H9 (cell line): ENCODE measurements around the gene AKNA. TPM values are rescaled to one million over a fixed set of nuclear protein-coding genes. Genes with fewer than 3 reads are reported as not detected.

ENCODE experiments used
- DNase-seq: peaks from one replicate; pipeline ENCODE4 v3.0.0-alpha.2; 2017
- H2AFZ ChIP-seq: one replicate; pipeline ENCODE4 v1.6.1; 2013; ENCODE audit warnings: mild to moderate bottlenecking, low read length, control low read depth, moderate library complexity
- H2AK5ac ChIP-seq: 2 replicates; pipeline ENCODE4 v1.6.1; 2013; ENCODE audit warnings: low read length, control low read depth, mixed read lengths; ENCODE audit not compliant: insufficient read length
- H2BK120ac ChIP-seq: one replicate; pipeline ENCODE4 v1.6.1; 2013; ENCODE audit warnings: low read depth, mild to moderate bottlenecking, low read length, control low read depth, inconsistent platforms; ENCODE audit not compliant: poor library complexity, severe bottlenecking
- H2BK12ac ChIP-seq: 2 replicates; pipeline ENCODE4 v1.6.1; 2013; ENCODE audit warnings: low read length, control low read depth, mixed read lengths, low read depth; ENCODE audit not compliant: insufficient read length
- H2BK15ac ChIP-seq: 2 replicates; pipeline ENCODE4 v1.6.1; 2013; ENCODE audit warnings: low read depth, low read length, control low read depth
- H2BK20ac ChIP-seq: one replicate; pipeline ENCODE4 v1.6.1; 2013; ENCODE audit warnings: low read depth, mild to moderate bottlenecking, low read length, control low read depth, inconsistent platforms; ENCODE audit not compliant: poor library complexity, severe bottlenecking
- H2BK5ac ChIP-seq: 2 replicates; pipeline ENCODE4 v1.6.1; 2013; ENCODE audit warnings: low read length, control low read depth, mixed read lengths; ENCODE audit not compliant: insufficient read length
- H3K14ac ChIP-seq: 2 replicates; pipeline ENCODE4 v1.6.1; 2013; ENCODE audit warnings: low read length, control low read depth; ENCODE audit not compliant: insufficient read depth
- H3K18ac ChIP-seq: 2 replicates; pipeline ENCODE4 v1.6.1; 2013; ENCODE audit warnings: low read depth, mild to moderate bottlenecking, mixed read lengths, low read length, control low read depth; ENCODE audit not compliant: insufficient read length
- H3K23ac ChIP-seq: 2 replicates; pipeline ENCODE4 v1.6.1; 2013; ENCODE audit warnings: low read length, control low read depth, mixed read lengths, low read depth; ENCODE audit not compliant: insufficient read length
- H3K23me2 ChIP-seq: 2 replicates; pipeline ENCODE4 v1.6.1; 2013; ENCODE audit warnings: low read depth, mild to moderate bottlenecking, mixed read lengths, low read length, control low read depth; ENCODE audit not compliant: insufficient read length, poor library complexity, severe bottlenecking
- H3K27ac ChIP-seq: 2 replicates; pipeline ENCODE4 v1.5.1; 2013; ENCODE audit warnings: low read length, control low read depth, mixed read lengths, low read depth; ENCODE audit not compliant: insufficient read length
- H3K27me3 ChIP-seq: 2 replicates; pipeline ENCODE4 v1.6.1; 2013; ENCODE audit warnings: low read length, control low read depth, inconsistent platforms; ENCODE audit not compliant: insufficient read depth
- H3K4ac ChIP-seq: 2 replicates; pipeline ENCODE4 v1.6.1; 2013; ENCODE audit warnings: low read depth, mild to moderate bottlenecking, control low read depth, inconsistent platforms, low read length, moderate library complexity
- H3K4me1 ChIP-seq: 2 replicates; pipeline ENCODE4 v1.6.1; 2013; ENCODE audit warnings: low read length, control low read depth, inconsistent platforms; ENCODE audit not compliant: insufficient read depth
- H3K4me2 ChIP-seq: 2 replicates; pipeline ENCODE4 v1.6.1; 2013; ENCODE audit warnings: low read length, control low read depth, mixed read lengths; ENCODE audit not compliant: insufficient read length, insufficient read depth
- H3K56ac ChIP-seq: 2 replicates; pipeline ENCODE4 v1.6.1; 2013; ENCODE audit warnings: low read depth, mild to moderate bottlenecking, mixed read lengths, low read length, control low read depth; ENCODE audit not compliant: insufficient read length
- H3K79me1 ChIP-seq: 2 replicates; pipeline ENCODE4 v1.6.1; 2013; ENCODE audit warnings: low read depth, mild to moderate bottlenecking, moderate library complexity, low read length, control low read depth, inconsistent platforms; ENCODE audit not compliant: insufficient read depth, poor library complexity, severe bottlenecking
- H3K79me2 ChIP-seq: 2 replicates; pipeline ENCODE4 v1.6.1; 2013; ENCODE audit warnings: low read length, control low read depth, inconsistent platforms; ENCODE audit not compliant: insufficient read depth
- H3K9ac ChIP-seq: 2 replicates; pipeline ENCODE4 v1.6.1; 2013; ENCODE audit warnings: low read length, control low read depth, mixed read lengths; ENCODE audit not compliant: insufficient read length; ENCODE audit errors: extremely low read depth
- H3K9me3 ChIP-seq: one replicate; pipeline ENCODE4 v1.6.1; 2013; ENCODE audit warnings: low read depth, low read length, inconsistent platforms; ENCODE audit not compliant: control insufficient read depth
- H3T11ph ChIP-seq: one replicate; pipeline ENCODE4 v1.6.1; 2013; ENCODE audit warnings: mild to moderate bottlenecking, low read length, control low read depth, inconsistent platforms
- H4K20me1 ChIP-seq: one replicate; pipeline ENCODE4 v1.6.1; 2013; ENCODE audit not compliant: control insufficient read depth, insufficient read length, insufficient read depth
- H4K5ac ChIP-seq: 2 replicates; pipeline ENCODE4 v1.6.1; 2013; ENCODE audit warnings: low read depth, mild to moderate bottlenecking, mixed read lengths, low read length, control low read depth; ENCODE audit not compliant: insufficient read length
- H4K8ac ChIP-seq: replicated peaks from 2 replicates; pipeline ENCODE4 v1.6.1; 2013; ENCODE audit warnings: low read length, control low read depth, mixed read lengths, low read depth; ENCODE audit not compliant: insufficient read length
- H4K91ac ChIP-seq: 2 replicates; pipeline ENCODE4 v1.6.1; 2013; ENCODE audit warnings: low read depth, mild to moderate bottlenecking, moderate library complexity, mixed read lengths, low read length, control low read depth; ENCODE audit not compliant: insufficient read length
- H3K27ac Mint-ChIP-seq, 3 experiments: 2 replicates in 2 of 3; 3 replicates in 1 of 3; pipeline ENCODE4 v1.8.0; 2020 to 2021; ENCODE audit warnings: mixed read lengths in 3 of 3, mild to moderate bottlenecking in 1 of 3, moderate library complexity in 1 of 3
- H3K27me3 Mint-ChIP-seq: 2 replicates; pipeline ENCODE4 v1.8.0; 2021; ENCODE audit warnings: low read depth, mild to moderate bottlenecking, moderate library complexity, mixed read lengths
- H3K36me3 Mint-ChIP-seq, 3 experiments: 2 replicates in 2 of 3; 3 replicates in 1 of 3; pipeline ENCODE4 v1.8.0; 2020 to 2021; ENCODE audit warnings: low read depth in 3 of 3, mixed read lengths in 3 of 3; ENCODE audit not compliant: insufficient read depth in 1 of 3
- H3K4me1 Mint-ChIP-seq, 2 experiments: 2 replicates each; pipeline ENCODE4 v1.8.0; 2020; ENCODE audit warnings: mixed read lengths in 2 of 2
- H3K4me3 Mint-ChIP-seq, 2 experiments: 2 replicates in 1 of 2; 3 replicates in 1 of 2; pipeline ENCODE4 v1.8.0; 2020 to 2021; ENCODE audit warnings: mild to moderate bottlenecking in 2 of 2, mixed read lengths in 2 of 2, moderate library complexity in 1 of 2
- H3K9me3 Mint-ChIP-seq, 2 experiments: 2 replicates in 1 of 2; 3 replicates in 1 of 2; pipeline ENCODE4 v1.8.0; 2020; ENCODE audit warnings: mild to moderate bottlenecking in 2 of 2, mixed read lengths in 2 of 2, moderate library complexity in 1 of 2
- CTCF ChIP-seq: fragments of 200-600 bp; sonication (generic); conservative IDR thresholded peaks from 3 replicates; pipeline ENCODE4 v1.8.0; 2021; ENCODE audit warnings: antibody characterized with exemption, mild to moderate bottlenecking
- whole genome bisulfite sequencing: extraction: QIAGEN DNeasy Blood & Tissue Kit; methylation state at CpG from one replicate; pipeline ENCODE4 v1.1.7; 2013; ENCODE audit warnings: missing lambda C conversion rate, low lambda C conversion rate, mixed read lengths; ENCODE audit not compliant: insufficient read length; ENCODE audit errors: extremely low coverage; 5-methylcytosine and 5-hydroxymethylcytosine counted together
- total RNA-seq: library from RNA; stranded (reverse); gene quantifications from 2 replicates; pipeline ENCODE4 v1.2.1, GENCODE V29; 2021

AKNA gene
- total RNA-seq, 1 experiment from 2014 or later: 19.7 TPM

- no peak overlapping the region for H2BK20ac ChIP-seq
- H4K8ac ChIP-seq: no peak overlapping the region
- Mint-ChIP-seq H3K36me3 (peaks cover 32 to 47% (median 39%) of the 10 kb centered on the region in 3 experiments; a peak in 6 of 7 replicates), H3K27me3 (peaks cover 4% of the 10 kb centered on the region), H3K9me3 (no peaks in the 10 kb centered on the region; a peak in 1 of 5 replicates), H3K4me1 (0 out of 4 replicates have a peak, but pooled peaks cover 0 to 2% of the 10 kb centered on the region in 2 experiments), H3K27ac (no peak overlapping the region; a peak in 1 of 7 replicates), H3K4me3 (no peak overlapping the region)
- no peak for DNase-seq
- H4K20me1 ChIP-seq: no peaks in the 10 kb centered on the region
- TF ChIP-seq CTCF: no peak
- no peak overlapping the region for H3K14ac ChIP-seq
- H2BK15ac ChIP-seq: no peak overlapping the region
- H4K91ac ChIP-seq: no peak overlapping the region
- H3K79me2 ChIP-seq: no peaks in the 10 kb centered on the region
- H3K4ac ChIP-seq: no peak overlapping the region
- H3K4me2 ChIP-seq: no peak overlapping the region
- no CpG with 5 or more reads among the region's 2 CpGs for WGBS
- no peak overlapping the region for H3K9ac ChIP-seq
- H2AFZ ChIP-seq: no peak overlapping the region
- no peaks in the 10 kb centered on the region for H3K27me3 ChIP-seq
- no peaks in the 10 kb centered on the region for H3K23me2 ChIP-seq
- no peak overlapping the region for H3K27ac ChIP-seq
- H2AK5ac ChIP-seq: no peak overlapping the region
- H3K18ac ChIP-seq: no peak overlapping the region
- no peak overlapping the region for H2BK120ac ChIP-seq
- no peak overlapping the region for H3T11ph ChIP-seq
- H3K79me1 ChIP-seq: no peaks in the 10 kb centered on the region
- no peak overlapping the region for H2BK12ac ChIP-seq
- no peaks in the 10 kb centered on the region for H3K9me3 ChIP-seq
- no peak overlapping the region for H2BK5ac ChIP-seq
- H4K5ac ChIP-seq: no peak overlapping the region
- H3K23ac ChIP-seq: no peak overlapping the region
- no peak overlapping the region for H3K56ac ChIP-seq
- H3K4me1 ChIP-seq: no peaks in the 10 kb centered on the region
These were observed 52.0 kb downstream of the AKNA start for GRCh38 chr9:114335745-114336144.
